Measurements from ENCODE around the gene LDB3.

DNA sequence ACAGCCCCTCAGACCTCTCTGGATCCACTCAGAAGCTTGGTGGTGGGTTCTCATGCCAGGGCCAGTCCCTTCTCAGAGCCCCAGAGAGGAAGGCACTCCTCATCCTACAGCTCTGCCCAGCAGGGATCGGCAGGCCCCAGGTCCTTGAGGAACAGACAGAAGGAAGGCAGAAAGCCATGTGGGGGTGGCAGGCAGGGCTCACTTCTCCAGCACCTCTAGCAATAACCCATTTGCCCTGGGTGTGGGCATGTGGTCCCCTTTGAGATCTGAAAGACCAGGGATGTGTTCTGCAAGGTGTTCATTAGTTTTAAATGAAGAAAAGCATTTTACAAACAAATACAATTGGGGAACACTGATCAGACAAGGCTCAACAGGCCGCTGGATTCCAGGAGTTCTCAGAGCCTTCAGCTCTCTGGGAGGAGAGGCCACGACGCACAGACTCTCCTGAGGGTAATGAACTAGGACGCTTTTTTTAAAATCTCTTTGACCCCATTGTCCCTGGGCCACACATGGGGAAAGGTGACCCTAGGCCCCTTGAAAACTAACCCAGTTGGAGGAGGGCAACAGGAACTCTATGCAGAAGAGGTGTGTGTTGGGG is 40.6 kb downstream of the LDB3 start:
- TF ChIP-seq, protein P1, sequence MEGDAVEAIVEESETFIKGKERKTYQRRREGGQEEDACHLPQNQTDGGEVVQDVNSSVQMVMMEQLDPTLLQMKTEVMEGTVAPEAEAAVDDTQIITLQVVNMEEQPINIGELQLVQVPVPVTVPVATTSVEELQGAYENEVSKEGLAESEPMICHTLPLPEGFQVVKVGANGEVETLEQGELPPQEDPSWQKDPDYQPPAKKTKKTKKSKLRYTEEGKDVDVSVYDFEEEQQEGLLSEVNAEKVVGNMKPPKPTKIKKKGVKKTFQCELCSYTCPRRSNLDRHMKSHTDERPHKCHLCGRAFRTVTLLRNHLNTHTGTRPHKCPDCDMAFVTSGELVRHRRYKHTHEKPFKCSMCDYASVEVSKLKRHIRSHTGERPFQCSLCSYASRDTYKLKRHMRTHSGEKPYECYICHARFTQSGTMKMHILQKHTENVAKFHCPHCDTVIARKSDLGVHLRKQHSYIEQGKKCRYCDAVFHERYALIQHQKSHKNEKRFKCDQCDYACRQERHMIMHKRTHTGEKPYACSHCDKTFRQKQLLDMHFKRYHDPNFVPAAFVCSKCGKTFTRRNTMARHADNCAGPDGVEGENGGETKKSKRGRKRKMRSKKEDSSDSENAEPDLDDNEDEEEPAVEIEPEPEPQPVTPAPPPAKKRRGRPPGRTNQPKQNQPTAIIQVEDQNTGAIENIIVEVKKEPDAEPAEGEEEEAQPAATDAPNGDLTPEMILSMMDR (IDR thresholded peaks at IDR 0.05; ENCODE audit: low read length): no peak
- TF ChIP-seq EZH2 (optimal IDR thresholded peaks at IDR 0.05; ENCODE audit: low read depth, low read length) (no peak), EZH2phosphoT487 (IDR thresholded peaks at IDR 0.05; ENCODE audit: low read length) (no peak)
